Stromal cell of bone marrow (primary cell): ENCODE data around the gene FHL1.
"Not testable (repeated sequence)": the region's sequence is repeated elsewhere in the genome, so short reads cannot be mapped to it uniquely, and the experiment has no call there.

Source experiments
- DNase-seq: peaks from one replicate; pipeline ENCODE4 v3.0.0-alpha.2; 2012; ENCODE audit warnings: low read depth

FHL1 gene

DNA sequence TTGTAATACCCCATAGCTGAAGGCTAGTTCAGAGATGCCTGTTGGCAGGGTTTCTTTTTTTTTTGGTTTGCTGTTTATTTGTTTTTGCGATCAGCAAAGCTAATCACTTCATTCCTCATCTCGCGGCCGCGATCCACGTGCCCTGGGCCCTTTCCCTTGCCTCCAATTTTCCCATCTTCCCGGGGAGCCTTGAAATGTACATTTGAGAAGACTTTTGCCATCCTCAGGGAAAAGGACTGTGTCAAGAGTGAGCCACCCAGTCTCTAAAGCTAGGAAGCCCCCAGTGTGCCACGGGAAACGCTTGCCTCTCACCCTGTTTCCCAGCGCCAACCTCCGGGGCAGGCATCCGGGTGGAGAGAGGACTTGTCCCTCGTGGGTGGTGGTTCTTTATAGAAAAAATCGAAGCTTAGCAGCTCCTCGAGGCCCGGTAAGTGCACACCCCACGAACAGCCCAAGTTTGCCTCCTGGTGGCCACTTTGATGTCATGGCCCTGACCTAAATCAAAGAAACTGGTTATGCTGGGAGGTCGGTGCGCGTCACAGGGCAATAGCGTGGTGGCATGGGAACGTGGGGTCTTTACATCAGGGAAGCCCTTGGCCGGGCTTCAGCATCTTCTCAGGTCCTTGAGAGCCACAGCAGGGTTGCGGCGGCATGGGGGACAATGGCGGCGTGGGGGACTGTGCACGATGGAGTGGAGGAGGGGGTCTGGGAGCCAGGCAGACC is 61.8 kb downstream of the FHL1 start:
- no peak for DNase-seq

- DNase-seq: no peak
Measured at GRCh38 chrX:136209751-136210150, 62.4 kb downstream of the FHL1 start.

DNA sequence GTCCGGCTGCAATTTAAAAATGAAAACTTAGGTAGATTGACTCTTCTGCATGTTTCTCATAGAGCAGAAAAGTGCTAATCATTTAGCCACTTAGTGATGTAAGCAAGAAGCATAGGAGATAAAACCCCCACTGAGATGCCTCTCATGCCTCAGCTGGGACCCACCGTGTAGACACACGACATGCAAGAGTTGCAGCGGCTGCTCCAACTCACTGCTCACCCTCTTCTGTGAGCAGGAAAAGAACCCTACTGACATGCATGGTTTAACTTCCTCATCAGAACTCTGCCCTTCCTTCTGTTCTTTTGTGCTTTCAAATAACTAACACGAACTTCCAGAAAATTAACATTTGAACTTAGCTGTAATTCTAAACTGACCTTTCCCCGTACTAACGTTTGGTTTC is 62.9 kb downstream of the FHL1 start:
- no peak for DNase-seq

- DNase-seq: no peak
Measured at GRCh38 chrX:136210806-136211205, 63.5 kb downstream of the FHL1 start.

GRCh38 chrX:136211766-136212556 is 64.6 kb downstream of the FHL1 start:
- no peak for DNase-seq

- DNase-seq: no peak
Measured at GRCh38 chrX:136212557-136213111, 65.3 kb downstream of the FHL1 start.

DNA sequence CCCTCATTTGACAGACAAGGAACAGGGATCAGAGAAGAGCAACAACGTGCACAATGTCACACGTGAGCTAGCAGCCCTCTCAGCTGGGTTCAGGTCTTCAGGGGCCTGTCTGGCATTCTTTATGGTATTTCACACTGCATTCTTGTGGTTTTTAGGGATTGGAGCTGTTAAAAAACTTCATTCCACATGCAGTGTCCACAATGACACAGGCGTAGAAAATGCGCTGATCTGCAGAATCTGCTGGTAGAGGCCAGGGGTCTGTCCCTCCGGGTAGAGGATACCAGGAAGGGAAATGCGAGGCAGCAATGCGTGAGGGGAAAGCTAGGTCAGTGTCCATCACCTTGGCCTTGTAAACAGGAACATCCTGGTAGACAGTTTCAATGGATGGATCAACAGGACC is 67.2 kb downstream of the FHL1 start:
- DNase-seq: no peak

- no peak for DNase-seq
Measured at GRCh38 chrX:136215559-136215958, 68.2 kb downstream of the FHL1 start.

GRCh38 chrX:136219893-136220292 is 72.6 kb downstream of the FHL1 start:
- no peak for DNase-seq

DNA sequence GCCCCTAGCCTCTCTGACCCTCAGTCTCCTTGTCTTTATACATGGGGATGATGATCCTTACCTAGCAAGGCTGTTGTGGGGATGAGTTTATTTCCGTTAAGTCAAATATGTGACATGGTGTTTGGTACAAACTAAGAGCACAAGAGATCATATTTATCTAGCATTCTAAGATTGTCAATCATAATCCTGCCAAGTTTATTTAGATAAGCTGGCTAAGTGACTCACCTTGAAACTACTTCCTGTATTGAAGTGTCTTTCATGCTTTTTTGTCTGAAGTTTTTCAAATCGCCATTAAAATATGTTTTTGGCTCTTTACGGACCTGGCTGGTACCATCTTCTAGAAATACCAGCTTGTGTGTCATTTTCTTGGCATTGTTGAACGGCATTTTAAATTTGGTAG is 73.2 kb downstream of the FHL1 start:
- DNase-seq: no peak

GRCh38 chrX:136220951-136221350 is 73.6 kb downstream of the FHL1 start:
- DNase-seq: no peak

DNA sequence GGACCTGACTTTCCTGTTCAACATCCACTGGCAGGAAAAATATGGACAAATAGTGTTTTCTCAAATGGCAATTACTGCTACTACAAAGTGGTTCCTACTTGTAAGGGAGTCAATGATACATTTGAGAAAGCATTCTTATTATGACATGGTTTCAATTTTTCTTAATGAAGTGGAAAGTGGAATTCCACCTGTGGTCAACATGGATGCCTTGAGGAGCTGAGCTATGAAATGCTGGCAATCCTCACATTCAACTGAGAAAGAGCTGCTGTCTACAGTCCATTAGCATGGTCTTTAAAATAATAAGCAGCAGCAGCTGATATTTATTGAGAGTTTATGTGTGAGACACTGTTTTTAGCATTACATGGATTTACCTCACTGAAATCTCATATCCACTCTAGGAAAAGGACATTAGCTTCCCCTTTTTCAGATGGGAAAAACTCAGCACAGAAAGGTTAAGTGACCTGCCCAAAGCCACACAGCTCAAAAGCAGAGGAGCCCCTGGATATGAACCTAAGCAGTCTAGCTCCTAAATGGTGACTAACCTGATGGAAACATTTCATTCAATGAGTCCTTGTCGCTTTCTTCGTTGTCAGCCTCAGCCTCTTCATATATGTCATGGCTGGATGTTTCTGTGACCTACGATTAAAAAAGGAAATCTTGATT is 74.6 kb downstream of the FHL1 start:
- no peak for DNase-seq

DNA sequence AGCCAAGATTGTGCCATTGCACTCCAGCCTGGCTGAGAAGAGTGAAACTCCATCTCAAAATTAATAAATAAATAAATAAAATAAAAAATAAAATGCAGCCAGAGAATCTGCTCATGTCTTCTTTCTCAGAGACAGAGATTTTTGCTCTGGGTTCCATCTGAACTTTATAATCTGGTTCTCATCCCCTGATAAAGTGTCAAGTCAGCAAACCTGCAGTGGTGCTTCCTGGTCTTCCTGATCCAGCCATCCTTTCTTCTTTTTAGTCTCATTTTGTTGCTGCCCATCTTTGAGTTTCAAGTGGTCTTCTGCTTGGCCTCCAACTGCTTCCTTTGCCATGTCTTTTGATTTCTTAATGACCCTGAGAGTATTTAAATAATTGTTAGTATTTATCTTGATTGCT is 79.7 kb downstream of the FHL1 start:
- DNase-seq: no peak

DNA sequence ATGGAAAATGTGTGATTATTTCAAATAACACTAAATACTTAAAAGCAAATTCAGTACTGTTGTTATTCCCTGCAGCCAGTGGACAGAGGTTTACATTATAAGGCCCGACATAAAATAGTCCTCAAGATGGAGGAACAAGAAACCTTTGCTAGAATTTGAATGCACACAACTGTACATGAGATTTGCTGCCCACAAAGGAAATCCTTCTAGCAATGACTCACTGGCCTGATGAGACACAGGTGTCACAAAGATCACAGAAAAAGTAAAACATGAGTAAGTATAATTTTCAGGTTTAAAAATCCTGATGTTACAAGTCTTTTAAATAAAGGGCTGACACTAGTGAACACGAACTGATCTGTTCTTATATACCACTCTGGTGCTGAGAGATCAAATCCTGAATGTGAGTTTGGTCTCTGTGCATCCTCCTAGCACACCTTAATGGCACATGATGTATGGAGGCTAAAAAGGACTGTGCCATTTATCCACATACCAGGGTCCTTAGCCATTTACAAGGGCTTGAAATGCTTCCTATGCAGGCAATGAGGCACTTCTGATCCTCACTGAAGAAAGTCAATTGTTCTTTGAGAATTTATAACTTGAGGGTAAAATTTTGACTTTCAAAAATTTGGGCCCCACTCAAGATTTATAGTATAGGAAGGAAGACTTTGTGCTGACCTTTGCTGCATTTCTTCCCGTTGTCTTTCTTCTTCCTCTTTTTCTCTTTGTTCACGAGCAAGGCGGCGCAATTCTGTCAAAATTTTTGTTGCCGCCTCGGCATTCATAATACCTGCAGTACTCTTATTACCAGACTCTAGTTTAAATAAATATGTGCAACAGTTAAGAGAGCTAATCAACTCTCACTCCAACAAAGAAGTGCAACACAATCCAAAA is 80.9 kb downstream of the FHL1 start:
- DNase-seq: no peak

GRCh38 chrX:136228839-136229207 is 81.5 kb downstream of the FHL1 start:
- DNase-seq: no peak

DNA sequence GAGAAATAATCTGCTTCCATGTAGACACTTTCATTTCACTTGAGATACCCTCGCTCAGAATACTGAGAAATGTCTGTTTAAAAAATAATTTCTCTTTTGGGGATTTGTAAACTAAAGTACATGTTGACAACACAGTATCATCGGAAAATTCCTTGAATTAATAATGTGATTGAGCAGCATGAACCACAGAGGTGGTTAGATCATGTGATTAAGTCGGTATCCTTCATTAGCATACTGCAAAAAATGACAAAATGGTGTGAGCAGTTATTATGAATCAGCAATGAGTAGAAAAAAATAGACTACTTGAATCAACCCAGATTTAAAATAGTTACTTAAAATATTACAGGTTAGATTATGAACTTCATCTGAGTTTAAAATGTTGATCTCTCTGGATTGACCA is 89.7 kb downstream of the FHL1 start:
- DNase-seq: no peak

GRCh38 chrX:136237849-136238248 is 90.5 kb downstream of the FHL1 start:
- DNase-seq: not testable (repeated sequence)

DNA sequence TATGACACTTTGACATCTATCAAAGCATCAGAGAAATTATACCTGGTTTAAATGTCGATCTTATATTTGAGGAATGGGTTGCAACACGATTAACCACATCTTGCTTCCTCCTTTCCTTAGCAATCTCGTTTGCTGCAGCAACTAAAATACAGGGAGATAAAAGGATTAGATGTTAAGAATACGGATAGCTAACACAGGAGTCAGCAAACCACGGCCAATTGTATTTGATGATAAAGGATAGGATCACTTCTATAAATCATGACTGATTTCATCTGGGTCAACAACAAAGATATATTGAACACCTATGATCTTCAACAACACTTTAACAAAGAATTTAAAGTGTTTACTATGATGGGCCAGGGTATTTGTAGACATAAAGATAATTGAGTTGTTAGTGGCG is 98.9 kb downstream of the FHL1 start:
- DNase-seq: no peak

DNA sequence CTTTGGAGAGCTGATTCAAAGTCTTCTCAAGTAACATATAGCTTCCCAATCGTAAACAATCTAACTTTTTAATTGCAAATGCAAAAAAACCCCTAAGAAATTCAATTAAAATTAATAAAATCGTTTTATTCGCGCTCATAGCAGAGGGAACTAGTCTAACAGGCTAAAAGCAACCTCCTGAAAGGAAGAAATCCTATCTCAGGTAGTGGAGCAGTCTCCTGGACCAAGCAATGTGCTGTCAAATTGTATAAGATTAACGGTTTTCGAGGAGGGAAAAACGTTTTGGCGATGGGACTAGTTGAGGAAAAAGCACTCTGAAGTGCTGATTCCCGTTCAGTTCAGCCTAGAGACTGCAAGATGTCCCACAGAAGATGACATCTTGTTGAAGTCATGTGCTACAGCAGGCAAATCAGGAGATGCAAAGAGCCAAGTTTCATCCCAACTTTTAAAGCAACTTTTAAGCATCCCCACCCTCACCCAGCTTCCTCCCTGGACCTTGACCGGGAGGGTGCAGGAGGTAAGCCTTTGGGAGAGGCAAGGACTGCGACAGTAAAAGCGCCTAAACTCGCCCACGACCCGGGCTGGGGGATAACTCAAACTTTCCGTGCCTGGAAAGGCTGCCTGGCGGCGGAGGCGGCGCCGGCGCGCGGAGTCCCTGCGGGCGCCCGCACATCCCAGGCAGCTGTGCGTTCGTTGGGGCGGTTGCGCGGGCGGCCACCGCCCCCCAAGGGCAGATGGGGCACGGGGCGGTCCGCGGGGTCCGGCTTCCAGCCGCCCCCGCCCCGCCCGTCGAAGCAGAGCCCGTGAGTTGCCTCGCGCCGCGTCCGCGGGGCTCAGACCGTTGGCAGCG is 103.1 kb downstream of the FHL1 start:
- DNase-seq: no peak

DNA sequence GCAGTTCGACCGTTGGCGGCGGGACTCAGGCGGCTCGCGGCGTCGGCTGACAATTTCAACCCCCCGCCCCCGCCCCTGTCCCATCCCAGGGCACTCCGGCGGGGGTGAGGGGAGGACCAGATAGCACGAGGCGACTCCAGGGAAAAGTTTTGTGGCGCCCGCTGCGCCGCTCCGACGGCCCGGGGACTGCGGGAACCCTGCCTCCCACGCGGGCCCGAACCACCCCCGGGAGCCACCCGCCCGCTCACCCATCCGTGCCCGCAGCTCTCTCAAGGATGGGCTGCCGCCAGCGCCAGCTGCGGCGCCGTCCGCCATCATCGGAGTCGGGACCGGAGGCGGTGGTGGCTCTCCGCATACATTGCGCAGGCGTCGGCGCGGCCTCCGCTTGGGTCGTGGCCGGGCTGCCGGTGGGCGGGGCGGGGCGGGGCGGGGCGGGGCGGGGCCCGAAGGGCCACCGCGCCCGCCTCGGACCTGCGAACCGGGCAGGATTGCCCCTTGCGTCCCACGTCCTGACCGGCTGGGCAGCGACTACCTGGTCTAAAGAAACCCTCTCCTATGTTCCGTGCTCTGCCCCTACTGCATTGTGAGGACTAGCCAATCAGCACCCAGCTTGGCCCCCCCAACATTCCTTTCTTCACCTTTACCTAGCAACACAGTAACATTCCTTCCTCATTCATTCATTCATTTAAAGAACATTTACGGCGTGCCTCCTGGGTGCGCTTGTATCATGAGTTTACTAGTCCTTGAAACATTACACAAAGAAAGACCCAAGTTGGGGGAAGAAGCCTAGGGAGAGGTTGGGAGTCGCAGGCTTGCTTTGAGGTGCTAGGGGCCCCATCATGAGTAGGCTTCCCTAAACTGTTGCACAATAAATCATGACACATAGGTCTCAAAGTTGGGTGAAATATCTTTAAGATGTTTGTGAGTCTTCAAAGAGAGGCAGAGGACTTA is 104.0 kb downstream of the FHL1 start, which contains the start of gene MAP7D3:
MAP7D3 (minus strand) TSS at position 360 of the 951 bp plus-strand sequence; CDS start at position 318, 42 bp downstream.
- DNase-seq: peak; percentile 24
